Stimulated activated CD4-positive, alpha-beta T cell treated with anti-CD3 and anti-CD28 coated beads, Interleukin-15, amount 100 ng/mL, for 1 hour (primary cell): ENCODE measurements around the gene CRACR2A.

Experiments
- DNase-seq, 2 donors: peaks; one replicate each; pipeline ENCODE4 v3.0.0-alpha.2; 2020; ENCODE audit warnings: low read depth in 1 of 2, low spot score in 1 of 2

Gene CRACR2A

GRCh38 chr12:3600039-3600720 lies 152.7 kb downstream of the CRACR2A start:
- no peak for DNase-seq

- DNase-seq, result no peak
Observed at GRCh38 chr12:3598896-3599860, 153.7 kb downstream of the CRACR2A start.

- no peak for DNase-seq
Observed at GRCh38 chr12:3597526-3598210, 155.2 kb downstream of the CRACR2A start.

GRCh38 chr12:3596703-3597415 lies 156.1 kb downstream of the CRACR2A start:
- DNase-seq, result no peak

- DNase-seq, result no peak
Observed at GRCh38 chr12:3595721-3596120, 157.2 kb downstream of the CRACR2A start.

- no peak for DNase-seq
Observed at GRCh38 chr12:3594966-3595365, 157.9 kb downstream of the CRACR2A start.

- DNase-seq, result no peak
Observed at GRCh38 chr12:3593906-3594483, 158.9 kb downstream of the CRACR2A start.

GRCh38 chr12:3592856-3593625 lies 159.9 kb downstream of the CRACR2A start:
- DNase-seq, result no peak

- DNase-seq, result no peak
Observed at GRCh38 chr12:3589745-3590144, 163.2 kb downstream of the CRACR2A start.

GRCh38 chr12:3587402-3588013 lies 165.4 kb downstream of the CRACR2A start:
- no peak for DNase-seq

GRCh38 chr12:3583656-3584334 lies 169.1 kb downstream of the CRACR2A start:
- no peak for DNase-seq

- no peak for DNase-seq
Observed at GRCh38 chr12:3580094-3580749, 172.7 kb downstream of the CRACR2A start.

GRCh38 chr12:3579446-3580093 lies 173.3 kb downstream of the CRACR2A start:
- no peak for DNase-seq

GRCh38 chr12:3578557-3578956 lies 174.4 kb downstream of the CRACR2A start:
- DNase-seq, result no peak

GRCh38 chr12:3576891-3577290 lies 176.0 kb downstream of the CRACR2A start:
- no peak for DNase-seq

GRCh38 chr12:3574986-3575385 lies 177.9 kb downstream of the CRACR2A start:
- no peak for DNase-seq

GRCh38 chr12:3572560-3572959 lies 180.3 kb downstream of the CRACR2A start:
- DNase-seq, result no peak

GRCh38 chr12:3571724-3572123 lies 181.2 kb downstream of the CRACR2A start:
- DNase-seq, result no peak
